Endothelial cell of umbilical vein (primary cell): Measurements from ENCODE around the gene PKN3. TPM values are rescaled to one million over a fixed set of nuclear protein-coding genes. Genes with fewer than 3 reads are reported as not detected.

ENCODE experiments used
- BruUV-seq: library from RNA; stranded (reverse); fragments of 400-500 nt; replicated peaks from 2 replicates; lab custom pipeline; 2021; lab: Mats Ljungman, UMichigan
- CTCF ChIA-PET: fragments of 300-600, 350-600 bp; sonication (Branson Sonifier 250); formaldehyde crosslinking; loops from one replicate; lab custom pipeline; 2021; ENCODE audit warnings: antibody characterized with exemption, inconsistent platforms; lab: Charles Lee
- POLR2A ChIA-PET: fragments of 300-600, 350-600 bp; sonication (Branson Sonifier 250); formaldehyde crosslinking; loops from one replicate; lab custom pipeline; 2021; ENCODE audit warnings: antibody characterized with exemption, inconsistent platforms; lab: Charles Lee
- DNase-seq: peaks from one replicate; pipeline ENCODE4 v3.0.0-alpha.2; 2011; ENCODE audit warnings: low read depth, low spot score
- FAIRE-seq: peaks from 2 replicates; lab custom pipeline; 2011; peaks lifted over from hg19 to GRCh38; lab: Jason Lieb, UNC
- H2AFZ ChIP-seq: 2 replicates; pipeline ENCODE4 v1.6.0; 2012; ENCODE audit warnings: low read depth, low read length, control low read depth, inconsistent platforms
- H3K27ac ChIP-seq: 2 replicates; pipeline ENCODE4 v1.5.1; 2011; ENCODE audit warnings: low read depth, mild to moderate bottlenecking, control low read depth, low read length, moderate library complexity; ENCODE audit not compliant: insufficient read depth
- H3K27me3 ChIP-seq, 2 experiments: 2 replicates each; pipeline versions ENCODE4 v1.6.0 to v1.6.1; 2011; ENCODE audit warnings: low read length in 2 of 2, mixed read lengths in 1 of 2; ENCODE audit not compliant: control insufficient read depth in 2 of 2, insufficient read depth in 2 of 2
- H3K36me3 ChIP-seq, 2 experiments: 2 replicates in 1 of 2; 3 replicates in 1 of 2; pipeline ENCODE4 v1.5.1; 2011; ENCODE audit warnings: low read length in 2 of 2, mild to moderate bottlenecking in 1 of 2, moderate library complexity in 1 of 2; ENCODE audit not compliant: control insufficient read depth in 2 of 2, insufficient read depth in 2 of 2; ENCODE audit errors: extremely low read depth in 1 of 2
- H3K4me1 ChIP-seq: 3 replicates; pipeline ENCODE4 v1.5.1; 2011; ENCODE audit warnings: mild to moderate bottlenecking, low read length; ENCODE audit not compliant: control insufficient read depth, insufficient read depth; ENCODE audit errors: extremely low read depth
- H3K4me2 ChIP-seq: 2 replicates; pipeline ENCODE4 v1.6.1; 2011; ENCODE audit warnings: low read length, control low read depth, mixed read lengths; ENCODE audit not compliant: insufficient read depth
- H3K4me3 ChIP-seq, 3 experiments: fragments of 200-600 bp in 1 of 3; sonication (generic), shearing (Covaris generic) in 1 of 3; replicated peaks in 1 of 3; 2 replicates each; pipeline ENCODE4 v1.5.1; 2011 to 2016; ENCODE audit warnings: control low read depth in 3 of 3, low read length in 3 of 3, mild to moderate bottlenecking in 2 of 3, inconsistent platforms in 1 of 3, low read depth in 1 of 3, moderate library complexity in 1 of 3; ENCODE audit not compliant: insufficient read depth in 1 of 3
- H3K79me2 ChIP-seq: 2 replicates; pipeline ENCODE4 v1.6.0; 2012; ENCODE audit warnings: low read length, inconsistent platforms; ENCODE audit not compliant: control insufficient read depth, insufficient read depth
- H3K9ac ChIP-seq: replicated peaks from 2 replicates; pipeline ENCODE3; 2011; ENCODE audit warnings: low read length, control low read depth; ENCODE audit not compliant: insufficient read depth; ENCODE audit errors: extremely low read depth
- H3K9me1 ChIP-seq: replicated peaks from 3 replicates; pipeline ENCODE4 v1.6.0; 2011; ENCODE audit warnings: mild to moderate bottlenecking, low read length; ENCODE audit not compliant: control insufficient read depth, insufficient read depth; ENCODE audit errors: extremely low read depth
- H3K9me3 ChIP-seq: replicated peaks from 2 replicates; pipeline ENCODE4 v1.5.1; 2012; ENCODE audit warnings: low read length, inconsistent platforms; ENCODE audit not compliant: control insufficient read depth, insufficient read depth
- H4K20me1 ChIP-seq: replicated peaks from 2 replicates; pipeline ENCODE3; 2011; ENCODE audit warnings: mild to moderate bottlenecking, low read length; ENCODE audit not compliant: control insufficient read depth, insufficient read depth; ENCODE audit errors: extremely low read depth
- EZH2 ChIP-seq: IDR thresholded peaks from 2 replicates; pipeline ENCODE4 v1.6.1; 2012; ENCODE audit warnings: borderline replicate concordance, low read depth, mild to moderate bottlenecking, moderate library complexity, low read length, inconsistent platforms; ENCODE audit not compliant: severe bottlenecking
- FOS ChIP-seq: IDR thresholded peaks from 2 replicates; pipeline ENCODE4 v1.6.1; 2011; ENCODE audit warnings: mild to moderate bottlenecking, low read length, moderate library complexity, borderline replicate concordance; ENCODE audit not compliant: insufficient read depth
- GATA2 ChIP-seq: IDR thresholded peaks from 2 replicates; pipeline ENCODE4 v1.7.0; 2011; ENCODE audit warnings: low read depth, mild to moderate bottlenecking, moderate library complexity, mixed read lengths, low read length; ENCODE audit not compliant: insufficient read length, insufficient read depth
- JUN ChIP-seq: IDR thresholded peaks from 2 replicates; pipeline ENCODE4 v1.6.1; 2011; ENCODE audit warnings: borderline replicate concordance, low read depth; ENCODE audit not compliant: insufficient read length, insufficient read depth
- MYC ChIP-seq: IDR thresholded peaks from one replicate; pipeline ENCODE4 v1.6.1; 2011; ENCODE audit warnings: mild to moderate bottlenecking, low read depth, low read length
- POLR2A ChIP-seq: IDR thresholded peaks from 2 replicates; pipeline ENCODE4 v1.6.1; 2012; ENCODE audit warnings: low read depth, mild to moderate bottlenecking, control low read depth, low read length
- POLR2AphosphoS5 ChIP-seq: IDR thresholded peaks from 2 replicates; pipeline ENCODE4 v1.6.1; 2012; ENCODE audit warnings: low read depth, mild to moderate bottlenecking, control low read depth, low read length, moderate library complexity; ENCODE audit not compliant: insufficient read depth
- dilution Hi-C: fragments of 300-500 bp; cut with MboI; formaldehyde crosslinking; loops from one replicate; pipeline ENCODE4 v1.15.0; 2019; ENCODE audit warnings: low sequenced_read_pairs; ENCODE audit not compliant: extremely low pct_ligation_motif_present
- intact Hi-C: fragments of 100-400 bp; cut with micrococcal nuclease; formaldehyde crosslinking; loops from one replicate; pipeline ENCODE4 v1.10.0; 2022
- polyA plus RNA-seq, 4 experiments: library from polyadenylated mRNA; depleted of rRNA in 3 of 4; stranded (reverse) in 3 of 4; unstranded in 1 of 4; fragments of >200 nt; gene quantifications; 2 replicates each; pipeline versions ENCODE4 v1.2.1 to v1.2.3, GENCODE V29; 2011 to 2012; ENCODE audit warnings: missing spikeins in 1 of 4
- total RNA-seq: library from RNA; stranded (reverse); gene quantifications from 2 replicates; pipeline ENCODE4 v1.2.3, GENCODE V29; 2021
- TF ChIP-seq, protein P1 (sequence below), 2 donors: IDR thresholded peaks; 1 replicate in 1 of 2; 2 replicates in 1 of 2; pipeline ENCODE4 v1.5.1; 2011; ENCODE audit warnings: low read length in 2 of 2, mild to moderate bottlenecking in 2 of 2, moderate library complexity in 2 of 2, control low read depth in 1 of 2, inconsistent platforms in 1 of 2, low read depth in 1 of 2; ENCODE audit not compliant: insufficient read depth in 1 of 2; ENCODE audit errors: extremely low read depth in 1 of 2
- TF ChIP-seq, protein P2 (sequence below): IDR thresholded peaks from 2 replicates; pipeline ENCODE4 v1.6.1; 2011; ENCODE audit not compliant: insufficient read depth, insufficient read length

PKN3 gene
- total and polyA plus RNA-seq, 2 donors (not counting 3 experiments of a cell fraction or from before 2014, with no cell fraction given), result 29.5 to 40.4 TPM

DNA sequence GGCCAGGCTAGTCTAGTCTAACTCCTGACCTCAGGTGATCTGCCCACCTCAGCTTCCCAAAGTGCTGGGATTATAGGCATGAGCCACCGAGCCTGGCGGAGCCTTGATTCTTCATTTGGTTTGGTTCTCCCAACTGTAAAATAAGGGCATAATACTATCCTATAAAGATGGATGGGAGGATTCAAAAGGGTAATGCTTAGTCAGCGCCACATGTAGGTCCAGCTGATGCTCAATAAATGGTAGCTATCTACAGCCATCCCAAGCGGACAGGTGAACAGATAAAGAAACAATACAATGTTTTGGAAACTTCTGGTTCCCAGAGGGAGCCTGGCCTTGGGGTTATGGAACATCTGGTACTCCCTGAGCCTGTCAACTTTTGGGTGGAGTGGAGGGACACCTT lies 26.9 kb upstream of the PKN3 start:
- Histone ChIP-seq H3K79me2 (no peaks in the 10 kb centered on the region), H3K9ac (no peak overlapping the region), H3K9me1 (no peaks in the 10 kb centered on the region), H3K27me3 (no peaks in the 10 kb centered on the region), H3K36me3 (no peaks in the 10 kb centered on the region), H3K27ac (no peak overlapping the region), H3K4me3 (no peak overlapping the region), H3K4me2 (no peak overlapping the region), H4K20me1 (no peaks in the 10 kb centered on the region), H2AFZ (no peak overlapping the region), H3K4me1 (no peaks in the 10 kb centered on the region), H3K9me3 (no peaks in the 10 kb centered on the region)
- DNase-seq, result no peak
- ChIA-PET CTCF (interaction anchor here (1.6 to 2.3 kb wide), 3 partner anchors 27 to 40 kb away, joined by 4 to 7 read pairs (median 4); partner anchors contain the start of gene PKN3), POLR2A (no interaction called here)
- TF ChIP-seq GATA2 (no peak), FOS (no peak), JUN (no peak), EZH2 (no peak), POLR2AphosphoS5 (no peak), MYC (no peak), POLR2A (no peak)
- TF ChIP-seq, protein P1, sequence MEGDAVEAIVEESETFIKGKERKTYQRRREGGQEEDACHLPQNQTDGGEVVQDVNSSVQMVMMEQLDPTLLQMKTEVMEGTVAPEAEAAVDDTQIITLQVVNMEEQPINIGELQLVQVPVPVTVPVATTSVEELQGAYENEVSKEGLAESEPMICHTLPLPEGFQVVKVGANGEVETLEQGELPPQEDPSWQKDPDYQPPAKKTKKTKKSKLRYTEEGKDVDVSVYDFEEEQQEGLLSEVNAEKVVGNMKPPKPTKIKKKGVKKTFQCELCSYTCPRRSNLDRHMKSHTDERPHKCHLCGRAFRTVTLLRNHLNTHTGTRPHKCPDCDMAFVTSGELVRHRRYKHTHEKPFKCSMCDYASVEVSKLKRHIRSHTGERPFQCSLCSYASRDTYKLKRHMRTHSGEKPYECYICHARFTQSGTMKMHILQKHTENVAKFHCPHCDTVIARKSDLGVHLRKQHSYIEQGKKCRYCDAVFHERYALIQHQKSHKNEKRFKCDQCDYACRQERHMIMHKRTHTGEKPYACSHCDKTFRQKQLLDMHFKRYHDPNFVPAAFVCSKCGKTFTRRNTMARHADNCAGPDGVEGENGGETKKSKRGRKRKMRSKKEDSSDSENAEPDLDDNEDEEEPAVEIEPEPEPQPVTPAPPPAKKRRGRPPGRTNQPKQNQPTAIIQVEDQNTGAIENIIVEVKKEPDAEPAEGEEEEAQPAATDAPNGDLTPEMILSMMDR (IDR thresholded peaks at IDR 0.05; ENCODE audit: extremely low read depth in 1 of 2, insufficient read depth in 1 of 2, low read depth in 1 of 2, low read length in 2 of 2), result no peak
- TF ChIP-seq, protein P2, sequence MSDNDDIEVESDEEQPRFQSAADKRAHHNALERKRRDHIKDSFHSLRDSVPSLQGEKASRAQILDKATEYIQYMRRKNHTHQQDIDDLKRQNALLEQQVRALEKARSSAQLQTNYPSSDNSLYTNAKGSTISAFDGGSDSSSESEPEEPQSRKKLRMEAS, result no peak
- FAIRE-seq, result no peak
- dilution Hi-C loops (no loop called here), intact Hi-C loops (no loop called here)
- BruUV-seq, result no TSS peak
